Nephron progenitor cell (in vitro differentiated cells): Measurements from ENCODE around the gene KIF26B.

Experiments used
- DNase-seq: peaks from one replicate; pipeline ENCODE4 v3.0.0; 2021
- H3K27ac Mint-ChIP-seq: 2 replicates; pipeline ENCODE4 v1.8.0; 2021; ENCODE audit warnings: mild to moderate bottlenecking, moderate library complexity, mixed read lengths
- H3K27me3 Mint-ChIP-seq: 2 replicates; pipeline ENCODE4 v1.8.0; 2021; ENCODE audit warnings: mild to moderate bottlenecking, low read depth, mixed read lengths; ENCODE audit not compliant: poor library complexity
- H3K36me3 Mint-ChIP-seq: 2 replicates; pipeline ENCODE4 v1.8.0; 2021; ENCODE audit warnings: low read depth, mixed read lengths
- H3K4me1 Mint-ChIP-seq: 2 replicates; pipeline ENCODE4 v1.8.0; 2021; ENCODE audit warnings: mixed read lengths
- H3K4me3 Mint-ChIP-seq: 2 replicates; pipeline ENCODE4 v1.8.0; 2021; ENCODE audit warnings: mild to moderate bottlenecking, moderate library complexity, mixed read lengths
- H3K9me3 Mint-ChIP-seq: 2 replicates; pipeline ENCODE4 v1.8.0; 2021; ENCODE audit warnings: mild to moderate bottlenecking, moderate library complexity, mixed read lengths
- CTCF ChIP-seq: fragments of 200-600 bp; sonication (generic); IDR thresholded peaks from 2 replicates; pipeline ENCODE4 v1.5.0; 2021; ENCODE audit warnings: antibody characterized with exemption

Gene KIF26B

GRCh38 chr1:245306020-245306419 is 151.2 kb downstream of the KIF26B start:
- Mint-ChIP-seq H3K9me3 (peaks cover 30% of the 10 kb centered on the region), H3K27me3 (peaks cover 10% of the 10 kb centered on the region), H3K4me1 (peaks cover 21% of the 10 kb centered on the region), H3K4me3 (no peak overlapping the region), H3K27ac (no peak overlapping the region), H3K36me3 (peaks cover 39% of the 10 kb centered on the region)
- no peak for TF ChIP-seq CTCF
- DNase-seq = no peak

- peaks cover 25% of the 10 kb centered on the region for H3K4me1 Mint-ChIP-seq
- no peak for TF ChIP-seq CTCF
- no peak overlapping the region for H3K4me3 Mint-ChIP-seq
- H3K9me3 Mint-ChIP-seq = peaks cover 30% of the 10 kb centered on the region
- DNase-seq = no peak
- no peak overlapping the region for H3K27ac Mint-ChIP-seq
- H3K27me3 Mint-ChIP-seq = peaks cover 10% of the 10 kb centered on the region
- peaks cover 39% of the 10 kb centered on the region for H3K36me3 Mint-ChIP-seq
Observed at GRCh38 chr1:245306628-245307410, 152.0 kb downstream of the KIF26B start.

- peak overlapping the region; percentile 73 for H3K4me3 Mint-ChIP-seq
- H3K9me3 Mint-ChIP-seq = peaks cover 19% of the 10 kb centered on the region
- H3K27me3 Mint-ChIP-seq = peaks cover 14% of the 10 kb centered on the region
- peak; percentile 32 for DNase-seq
- peaks cover 31% of the 10 kb centered on the region for H3K4me1 Mint-ChIP-seq
- H3K27ac Mint-ChIP-seq = peak overlapping the region; percentile 94
- no peak for TF ChIP-seq CTCF
- H3K36me3 Mint-ChIP-seq = peaks cover 43% of the 10 kb centered on the region
Observed at GRCh38 chr1:245310571-245311531, 156.1 kb downstream of the KIF26B start.

GRCh38 chr1:245311887-245312536 is 157.2 kb downstream of the KIF26B start:
- H3K27me3 Mint-ChIP-seq = peaks cover 15% of the 10 kb centered on the region
- no peak for DNase-seq
- peaks cover 35% of the 10 kb centered on the region for H3K4me1 Mint-ChIP-seq
- TF ChIP-seq CTCF = no peak
- H3K36me3 Mint-ChIP-seq = peaks cover 37% of the 10 kb centered on the region
- H3K9me3 Mint-ChIP-seq = peaks cover 10% of the 10 kb centered on the region
- no peak overlapping the region for H3K27ac Mint-ChIP-seq
- H3K4me3 Mint-ChIP-seq = no peak overlapping the region

GRCh38 chr1:245313576-245313975 is 158.8 kb downstream of the KIF26B start:
- H3K4me3 Mint-ChIP-seq = no peak overlapping the region
- no peak overlapping the region for H3K27ac Mint-ChIP-seq
- H3K4me1 Mint-ChIP-seq = peaks cover 48% of the 10 kb centered on the region
- no peak for TF ChIP-seq CTCF
- peaks cover under 1% of the 10 kb centered on the region for H3K9me3 Mint-ChIP-seq
- peaks cover 27% of the 10 kb centered on the region for H3K36me3 Mint-ChIP-seq
- peaks cover 10% of the 10 kb centered on the region for H3K27me3 Mint-ChIP-seq
- no peak for DNase-seq
